GM19239 (cell line): ENCODE data around the gene IPO4.

ENCODE experiments used
- DNase-seq: peaks from one replicate; pipeline ENCODE4 v3.0.0; 2011; ENCODE audit warnings: low spot score; ENCODE audit not compliant: insufficient read length
- FAIRE-seq: peaks from 2 replicates; lab custom pipeline; 2011; peaks lifted over from hg19 to GRCh38; lab: Jason Lieb, UNC

Gene IPO4

DNA sequence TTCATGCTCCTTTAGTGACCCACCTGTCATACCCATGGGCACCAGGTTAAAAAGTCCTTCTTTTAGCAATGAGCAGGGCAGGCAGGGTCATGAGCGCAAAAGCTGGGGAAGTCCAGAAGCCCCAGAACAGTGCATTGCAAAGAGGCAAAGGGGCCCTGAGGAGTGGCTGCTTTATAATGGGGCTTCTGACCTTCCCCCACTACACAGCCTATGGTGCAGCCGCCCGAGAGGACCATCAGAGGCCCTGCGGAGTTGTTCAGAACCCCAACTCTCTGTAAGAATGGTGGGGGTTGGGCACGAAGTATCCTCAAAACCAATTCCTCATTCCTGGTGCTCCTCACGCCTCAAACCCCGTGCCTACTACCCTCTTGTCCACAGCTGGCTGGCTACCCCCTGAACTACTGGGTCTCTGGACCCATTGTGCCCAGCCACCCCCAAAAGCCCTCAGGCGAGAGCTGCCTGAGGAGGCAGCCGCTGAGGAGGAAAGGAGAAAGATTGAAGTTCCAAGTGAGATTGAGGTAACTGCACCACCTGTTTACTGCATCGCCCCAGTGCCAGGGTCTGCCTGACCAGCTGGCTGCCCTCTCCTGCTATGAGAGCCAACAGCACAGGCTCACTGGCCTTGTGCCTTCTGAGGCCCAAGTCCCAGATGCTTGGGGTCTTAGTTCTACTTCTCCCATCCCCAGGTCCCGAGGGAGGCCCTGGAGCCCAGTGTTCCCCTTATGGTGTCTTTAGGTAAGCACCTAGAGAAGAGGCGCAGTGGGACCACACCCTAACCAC is 10.0 kb downstream of the IPO4 start:
- FAIRE-seq, result no peak
- DNase-seq, result no peak

DNA sequence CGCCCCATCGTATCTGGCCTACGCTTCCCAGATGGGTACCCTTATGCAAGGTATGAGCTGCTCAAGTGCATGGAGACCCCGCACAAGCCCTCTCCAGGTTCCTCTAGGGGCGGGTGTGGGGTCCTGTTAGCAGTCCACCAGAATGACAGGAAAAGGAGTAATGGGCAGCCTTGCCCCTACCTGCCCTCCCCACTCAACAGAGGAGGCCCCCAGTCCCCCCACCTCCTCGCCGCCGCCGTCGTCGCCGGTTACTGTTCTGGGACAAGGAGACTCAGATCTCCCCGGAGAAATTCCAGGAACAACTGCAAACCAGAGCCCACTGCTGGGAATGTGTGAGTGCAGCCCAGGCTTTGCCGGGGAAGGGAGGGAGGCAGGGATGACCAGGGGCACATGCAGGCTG is 10.7 kb downstream of the IPO4 start:
- FAIRE-seq, result no peak
- no peak for DNase-seq

DNA sequence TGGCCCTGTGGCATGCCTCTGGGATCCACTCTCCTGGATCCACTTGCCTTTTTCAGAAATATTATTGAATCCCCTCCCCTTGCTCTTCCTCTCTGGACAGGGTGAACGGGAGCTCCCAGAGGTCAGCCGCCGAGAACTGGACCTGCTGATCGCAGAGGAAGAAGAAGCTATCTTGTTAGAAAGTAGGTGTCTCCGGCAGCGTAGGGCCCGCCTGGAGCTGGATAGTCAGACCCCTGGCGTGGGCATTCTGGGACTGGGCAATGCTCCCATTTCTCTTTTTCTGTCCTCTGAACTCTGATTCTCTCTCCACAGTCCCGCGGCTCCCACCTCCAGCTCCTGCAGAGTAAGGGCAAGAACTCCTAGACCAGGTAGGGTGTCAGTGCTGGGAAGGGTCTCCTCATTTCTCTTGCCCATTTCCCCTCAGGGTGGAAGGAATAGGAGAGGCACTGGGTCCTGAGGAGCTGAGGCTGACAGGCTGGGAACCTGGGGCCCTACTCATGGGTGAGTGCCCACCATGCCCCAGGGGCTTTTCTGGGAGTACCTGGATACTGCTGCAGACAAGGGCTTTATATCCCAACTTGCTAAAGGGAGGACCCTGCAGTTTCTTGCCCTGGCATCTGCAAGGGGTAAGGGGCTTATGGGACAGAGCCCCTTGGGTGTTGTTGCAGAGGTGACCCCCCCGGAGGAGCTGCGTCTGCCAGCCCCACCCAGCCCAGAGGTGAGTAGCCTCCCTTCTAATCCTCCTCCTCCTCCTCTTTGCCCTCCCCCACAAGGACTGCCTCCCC is 11.4 kb downstream of the IPO4 start:
- FAIRE-seq (no peak), DNase-seq (no peak)

- no peak for DNase-seq
- no peak for FAIRE-seq
These were observed 12.0 kb downstream of the IPO4 start for GRCh38 chr14:24176599-24176998.

DNA sequence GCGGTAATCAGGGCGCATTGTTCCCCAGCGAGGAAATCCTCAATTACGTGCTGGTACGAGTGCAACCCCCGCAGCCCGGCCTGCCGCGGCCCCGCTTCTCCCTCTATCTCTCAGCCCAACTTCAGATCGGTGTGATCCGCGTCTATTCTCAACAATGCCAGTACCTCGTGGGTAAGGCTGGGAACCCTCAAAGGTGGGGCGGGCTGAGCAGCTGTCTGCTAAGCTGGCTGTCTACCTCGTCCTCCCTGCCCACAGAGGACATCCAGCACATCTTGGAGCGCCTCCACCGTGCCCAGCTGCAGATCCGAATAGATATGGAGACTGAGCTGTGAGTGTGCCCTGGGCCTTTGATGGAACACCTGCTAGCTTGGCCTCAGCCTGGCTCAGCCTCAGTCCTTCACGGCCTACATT is 15.7 kb downstream of the IPO4 start:
- no peak for FAIRE-seq

DNA sequence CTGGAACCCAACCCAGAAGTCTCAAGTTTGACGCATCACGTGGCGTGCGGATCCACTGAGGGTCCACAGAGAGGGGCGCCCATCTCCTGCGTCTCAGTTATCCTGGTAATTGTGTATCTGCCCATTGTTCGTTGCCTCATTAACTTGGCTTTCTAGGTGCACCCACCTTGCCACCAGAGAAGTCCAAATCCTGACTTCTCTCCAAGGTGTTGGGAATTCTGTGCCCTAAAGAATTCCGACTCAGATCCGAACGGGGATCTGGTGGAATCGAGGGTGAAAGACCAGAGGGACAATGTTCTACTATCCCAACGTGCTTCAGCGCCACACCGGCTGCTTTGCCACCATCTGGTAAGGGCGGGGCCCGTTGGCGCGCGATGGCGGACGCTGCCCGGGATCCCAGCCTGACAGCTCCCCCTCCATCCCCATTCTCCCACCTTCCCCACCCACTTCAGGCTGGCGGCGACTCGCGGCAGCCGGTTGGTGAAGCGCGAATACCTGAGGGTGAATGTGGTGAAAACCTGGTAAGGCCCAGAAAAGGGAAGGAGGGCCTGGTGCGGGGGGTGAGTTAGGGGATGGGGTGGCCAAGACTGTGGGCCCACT is 16.3 kb downstream of the IPO4 start:
- FAIRE-seq (no peak), DNase-seq (no peak)

More for the DNA sequence above, 15.7 kb downstream of the IPO4 start:
- no peak for DNase-seq

- peak; percentile 79 for FAIRE-seq
These were observed 17.0 kb downstream of the IPO4 start, which contains the start of gene REC8 for GRCh38 chr14:24171422-24172260. REC8 (plus strand) TSS chr14:24172080; CDS start chr14:24172553, 473 bp downstream.

GRCh38 chr14:24167469-24168114 is 21.0 kb downstream of the IPO4 start:
- DNase-seq, result no peak
- FAIRE-seq, result no peak

More at GRCh38 chr14:24171422-24172260, 17.0 kb downstream of the IPO4 start, which contains the start of gene REC8:
- peak; percentile 85 for DNase-seq

GRCh38 chr14:24165785-24166184 is 22.8 kb downstream of the IPO4 start:
- FAIRE-seq (no peak), DNase-seq (no peak)

- DNase-seq (no peak), FAIRE-seq (no peak)
These were observed 24.1 kb downstream of the IPO4 start for GRCh38 chr14:24164518-24164991.

DNA sequence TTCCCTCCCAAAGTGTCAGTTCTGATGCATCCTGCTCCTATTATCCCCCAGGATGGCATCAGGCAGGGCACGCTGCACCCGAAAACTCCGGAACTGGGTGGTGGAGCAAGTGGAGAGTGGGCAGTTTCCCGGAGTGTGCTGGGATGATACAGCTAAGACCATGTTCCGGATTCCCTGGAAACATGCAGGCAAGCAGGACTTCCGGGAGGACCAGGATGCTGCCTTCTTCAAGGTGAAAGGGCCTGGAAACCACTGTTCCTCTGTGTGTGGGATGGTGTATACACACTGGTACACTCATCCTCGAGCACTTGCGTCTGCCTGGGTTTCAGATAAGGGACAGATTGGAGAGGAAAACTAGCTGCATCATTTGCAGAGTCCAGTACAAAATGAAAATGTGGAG is 26.5 kb downstream of the IPO4 start:
- FAIRE-seq, result no peak
- no peak for DNase-seq

GRCh38 chr14:24160850-24161804 is 27.5 kb downstream of the IPO4 start, which contains the start of gene IRF9:
IRF9 (plus strand) TSS chr14:24161265; CDS start chr14:24162145, 880 bp downstream.
- peak; percentile 83 for DNase-seq
- peak; percentile 99 for FAIRE-seq

DNA sequence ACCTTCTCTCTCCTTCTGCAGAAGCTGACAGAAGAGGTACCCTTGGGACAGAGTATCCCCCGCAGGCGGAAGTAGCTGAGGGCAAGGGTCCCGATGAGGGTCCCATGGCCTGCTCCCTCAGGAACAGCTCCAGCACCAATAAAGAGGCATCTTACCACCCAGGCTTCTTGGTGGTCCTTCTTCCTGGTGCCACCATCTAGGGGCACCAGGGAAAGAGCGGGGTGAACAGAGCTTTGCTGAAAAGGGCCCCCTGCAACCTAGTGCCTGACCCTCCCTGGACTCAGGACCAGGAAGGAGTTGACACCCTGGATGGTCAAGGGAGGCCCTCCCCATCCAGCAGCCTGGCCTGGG is 28.1 kb downstream of the IPO4 start:
- FAIRE-seq, result no peak
- DNase-seq, result no peak

- FAIRE-seq (no peak), DNase-seq (no peak)
These were observed 28.7 kb downstream of the IPO4 start for GRCh38 chr14:24159777-24160498.

DNA sequence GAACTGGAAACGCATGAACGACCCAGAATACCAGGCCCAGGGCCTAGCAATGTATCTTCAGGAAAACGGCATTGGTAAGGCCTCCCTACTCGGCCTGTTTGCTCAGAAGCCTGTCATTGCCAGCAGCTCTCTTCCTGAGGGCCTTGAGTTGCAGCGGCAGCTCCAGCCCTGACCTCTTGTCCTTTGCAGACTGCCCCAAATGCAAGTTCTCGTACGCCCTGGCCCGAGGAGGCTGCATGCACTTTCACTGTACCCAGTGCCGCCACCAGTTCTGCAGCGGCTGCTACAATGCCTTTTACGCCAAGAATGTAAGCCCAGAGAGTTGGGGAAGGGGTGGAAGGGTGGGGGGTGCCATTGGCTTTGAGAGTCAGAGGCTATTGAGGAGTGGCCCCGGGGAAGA is 31.3 kb downstream of the IPO4 start:
- DNase-seq (no peak), FAIRE-seq (no peak)

GRCh38 chr14:24156840-24157239 is 31.8 kb downstream of the IPO4 start:
- no peak for DNase-seq
- no peak for FAIRE-seq

GRCh38 chr14:24155100-24155499 is 33.5 kb downstream of the IPO4 start:
- FAIRE-seq (no peak), DNase-seq (no peak)
